DMS114 treated with DMSO at 0.1 percent for 48 hours (cell line): Measurements from ENCODE around the gene CEP104.
"Not testable (repeated sequence)": the region's sequence is repeated elsewhere in the genome, so short reads cannot be mapped to it uniquely, and the experiment has no call there.

Experiments
- DNase-seq: peaks from one replicate; lab custom pipeline; 2025; ENCODE audit not compliant: unreplicated experiment; lab: John Stamatoyannopoulos, UW

Gene CEP104

DNA sequence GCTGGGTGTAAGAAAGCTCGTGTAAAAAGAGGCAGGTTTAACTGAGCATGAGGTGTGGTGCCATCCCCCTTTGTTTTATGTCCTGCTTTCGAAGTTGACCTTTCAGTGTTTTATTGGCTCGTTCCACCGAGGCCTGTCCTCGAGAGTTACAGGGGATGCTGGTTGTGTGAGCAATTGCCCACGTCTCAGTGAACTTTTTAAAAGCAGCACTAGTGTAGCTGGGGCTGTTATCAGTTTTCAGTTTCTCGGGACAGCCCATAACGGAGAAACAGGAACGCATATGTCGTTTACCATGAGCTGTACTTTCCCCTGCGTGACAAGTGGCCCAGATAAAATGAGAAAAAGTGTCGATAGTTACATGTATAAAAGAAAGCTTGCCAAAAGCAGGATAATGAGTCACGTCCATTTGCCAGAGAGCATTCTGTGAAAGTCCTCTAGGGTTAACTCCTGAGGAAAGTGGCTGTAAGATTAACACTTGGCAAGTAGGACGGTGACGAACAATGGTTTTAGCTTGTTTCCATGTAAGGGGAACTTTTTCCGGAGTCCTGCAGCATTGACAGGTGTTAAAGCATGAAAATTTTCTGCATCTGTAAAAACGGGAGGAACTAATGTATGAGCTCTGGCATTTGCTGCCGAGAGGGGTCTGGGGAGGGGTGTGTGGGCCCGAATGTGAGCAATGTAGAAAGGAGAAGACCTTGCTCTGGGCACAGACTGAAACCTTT is 52.9 kb downstream of the CEP104 start:
- no peak for DNase-seq

DNA sequence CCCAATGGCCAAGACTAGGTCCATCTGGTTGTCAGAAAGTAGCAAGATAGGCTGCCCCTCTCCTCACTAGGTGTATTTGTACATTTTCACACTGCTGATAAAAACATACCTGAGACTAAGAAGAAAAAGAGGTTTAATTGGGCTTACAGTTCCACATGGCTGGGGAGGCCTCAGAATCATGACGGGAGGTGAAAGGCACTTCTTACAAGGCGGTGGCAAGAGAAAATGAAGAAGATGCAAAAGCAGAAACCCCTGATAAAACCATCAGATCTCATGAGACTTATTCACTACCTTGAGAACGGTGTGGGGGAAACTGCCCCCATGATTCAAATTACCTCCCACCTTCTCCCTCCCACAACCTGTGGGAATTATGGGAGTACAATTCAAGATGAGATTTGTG is 56.2 kb downstream of the CEP104 start:
- not testable (repeated sequence) for DNase-seq

DNA sequence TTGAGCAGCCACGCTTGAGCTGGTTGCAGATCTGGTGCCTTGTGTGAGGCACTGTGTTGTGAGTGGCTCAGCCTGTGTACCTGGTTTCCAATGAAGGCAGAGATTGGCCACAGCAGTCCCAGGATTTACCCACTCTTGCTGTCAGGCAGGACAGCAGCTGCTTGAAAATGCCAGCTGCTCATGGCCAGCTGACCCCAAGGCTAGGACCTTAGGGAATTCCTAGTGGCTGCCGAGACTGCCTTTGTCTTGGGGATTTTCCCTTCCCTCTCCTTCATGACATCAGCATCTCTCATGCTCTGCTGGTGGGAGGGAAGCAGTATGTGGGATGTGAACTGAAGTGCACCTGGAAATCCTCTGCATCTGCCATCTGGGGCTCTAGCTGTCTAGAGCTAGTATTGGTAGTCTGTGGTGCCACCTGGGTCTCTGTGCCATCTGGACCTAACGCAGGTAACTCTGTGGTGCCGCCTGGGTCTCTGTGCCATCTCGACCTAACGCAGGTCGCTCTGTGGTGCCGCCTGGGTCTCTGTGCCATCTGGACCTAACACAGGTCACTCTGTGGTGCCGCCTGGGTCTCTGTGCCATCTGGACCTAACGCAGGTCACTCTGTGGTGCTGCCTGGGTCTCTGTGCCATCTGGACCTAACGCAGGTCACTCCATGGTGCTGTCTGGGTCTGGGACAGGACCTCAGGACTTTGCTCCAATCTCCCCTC is 56.9 kb downstream of the CEP104 start:
- DNase-seq, result no peak

DNA sequence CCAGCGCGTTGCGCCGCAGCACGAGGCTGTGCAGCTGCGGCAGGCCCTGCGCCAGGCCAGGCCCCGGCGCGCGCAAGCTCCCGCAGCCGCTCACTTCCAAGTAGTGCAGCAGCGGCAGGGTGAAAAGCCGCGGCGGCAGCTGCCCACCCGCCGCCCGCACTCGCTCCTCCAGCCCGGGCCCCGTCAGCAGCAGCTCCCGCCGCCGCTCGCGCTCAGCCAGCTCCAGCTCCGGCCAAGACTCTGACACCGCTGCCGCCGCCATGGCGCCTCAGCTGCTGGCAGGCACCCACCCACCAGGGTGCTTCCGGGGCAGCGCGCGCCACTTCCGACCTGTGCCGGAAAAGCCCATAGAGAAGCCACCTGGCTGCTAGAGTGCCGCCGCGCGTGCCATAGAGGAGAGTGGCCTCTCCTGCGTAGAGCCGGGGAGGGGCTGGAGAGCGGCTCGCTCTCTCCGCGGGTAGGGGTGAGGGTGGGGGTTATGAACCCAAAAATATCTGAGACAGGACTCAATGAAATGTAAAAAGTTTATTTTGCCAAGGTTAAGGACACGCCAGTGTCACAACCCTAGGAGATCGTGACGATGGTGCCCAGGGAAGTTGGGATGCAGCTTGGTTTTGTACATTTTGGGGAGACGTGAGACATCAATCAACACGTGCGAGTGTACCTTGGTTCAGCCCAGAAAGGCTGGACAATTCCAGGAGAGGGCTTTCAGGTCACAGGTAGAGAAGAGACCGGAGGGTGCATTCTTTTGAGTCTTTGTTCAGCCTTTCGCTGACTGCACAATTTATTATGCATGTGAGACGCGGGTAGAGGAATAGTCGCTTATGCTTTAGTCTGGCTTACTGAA is 60.6 kb downstream of the CEP104 start, which contains the start of gene LRRC47:
TSS of gene LRRC47 (minus strand) at position 284 of the 847 bp plus-strand sequence. CDS start at position 262, 22 bp downstream.
- DNase-seq, result peak; percentile 89

DNA sequence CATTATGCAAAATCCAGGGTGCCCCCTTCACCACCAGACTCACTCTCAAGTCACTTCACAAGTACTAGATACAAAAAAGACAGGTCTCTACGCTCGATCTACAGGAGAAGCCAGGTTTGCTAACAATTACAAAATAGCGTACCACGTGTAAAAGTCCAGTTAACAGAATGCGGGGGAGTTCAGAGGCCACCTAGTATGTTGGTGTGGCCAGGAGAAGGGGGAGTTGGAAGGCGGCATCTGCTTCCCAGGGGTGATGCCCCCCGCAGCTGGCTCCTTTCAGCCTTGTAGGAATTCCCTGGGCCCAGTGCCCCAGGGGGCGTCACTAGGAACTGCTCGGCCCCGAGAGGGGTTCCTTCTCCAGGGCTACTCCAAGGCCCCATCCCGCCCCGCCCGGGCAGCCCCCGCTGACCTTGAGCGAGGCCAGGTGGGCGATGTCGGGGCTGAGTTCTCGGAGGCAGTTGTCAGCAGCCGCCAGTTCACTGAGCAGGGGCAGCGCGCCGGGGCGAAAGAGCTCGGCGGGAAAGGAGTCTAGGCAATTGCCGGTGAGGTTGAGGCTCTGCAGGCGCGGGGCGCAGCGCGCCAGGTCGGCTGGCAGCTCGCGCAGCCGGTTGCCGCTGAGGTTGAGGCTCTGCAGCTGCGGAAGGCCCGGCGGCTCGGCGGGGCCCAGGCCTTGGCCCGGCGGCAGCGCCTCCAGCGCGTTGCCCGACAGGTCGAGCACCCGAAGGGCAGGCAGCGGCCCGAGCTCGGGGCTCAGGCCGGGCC is 61.4 kb downstream of the CEP104 start:
- no peak for DNase-seq

DNA sequence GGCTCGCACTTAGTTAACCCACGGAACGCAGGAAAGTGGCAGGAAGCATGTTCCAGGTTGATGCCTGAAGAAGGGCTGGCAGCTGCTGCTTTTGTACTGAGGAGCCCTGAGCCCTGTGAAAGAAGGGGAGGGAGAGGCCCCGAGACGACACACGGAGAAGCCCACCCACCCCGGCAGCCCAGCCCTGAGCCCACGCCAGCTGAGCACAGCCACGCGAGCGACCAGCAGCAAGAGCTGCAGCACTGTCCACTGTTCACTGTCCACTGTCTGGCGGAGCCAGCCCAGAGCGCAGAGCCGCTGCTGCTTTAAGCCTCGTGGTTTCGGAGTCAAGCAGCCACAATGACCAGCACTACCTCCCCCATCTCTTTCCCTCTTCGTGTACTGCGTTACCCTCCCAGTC is 66.1 kb downstream of the CEP104 start:
- DNase-seq, result no peak

DNA sequence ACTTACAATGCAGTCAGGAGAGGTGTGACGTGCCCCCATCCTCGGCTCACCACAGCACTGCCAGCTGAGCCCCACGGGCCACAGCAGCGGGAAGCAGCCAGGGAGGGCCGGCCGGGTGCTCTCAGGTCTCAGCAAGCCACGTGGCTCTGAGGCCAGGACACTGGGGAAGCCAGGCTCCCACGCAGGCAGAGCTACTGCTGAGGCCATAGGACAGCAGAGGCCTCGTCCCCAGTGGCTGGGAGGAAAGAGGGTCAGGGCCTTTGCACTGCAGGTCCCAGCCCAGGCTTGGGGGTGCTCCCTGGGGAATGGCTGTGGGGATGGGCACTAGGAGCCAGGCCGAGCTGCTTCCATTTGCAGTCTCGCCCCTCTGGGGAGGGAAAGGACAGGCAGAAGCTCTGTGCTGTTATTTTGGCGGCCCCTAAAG is 66.5 kb downstream of the CEP104 start:
- no peak for DNase-seq

DNA sequence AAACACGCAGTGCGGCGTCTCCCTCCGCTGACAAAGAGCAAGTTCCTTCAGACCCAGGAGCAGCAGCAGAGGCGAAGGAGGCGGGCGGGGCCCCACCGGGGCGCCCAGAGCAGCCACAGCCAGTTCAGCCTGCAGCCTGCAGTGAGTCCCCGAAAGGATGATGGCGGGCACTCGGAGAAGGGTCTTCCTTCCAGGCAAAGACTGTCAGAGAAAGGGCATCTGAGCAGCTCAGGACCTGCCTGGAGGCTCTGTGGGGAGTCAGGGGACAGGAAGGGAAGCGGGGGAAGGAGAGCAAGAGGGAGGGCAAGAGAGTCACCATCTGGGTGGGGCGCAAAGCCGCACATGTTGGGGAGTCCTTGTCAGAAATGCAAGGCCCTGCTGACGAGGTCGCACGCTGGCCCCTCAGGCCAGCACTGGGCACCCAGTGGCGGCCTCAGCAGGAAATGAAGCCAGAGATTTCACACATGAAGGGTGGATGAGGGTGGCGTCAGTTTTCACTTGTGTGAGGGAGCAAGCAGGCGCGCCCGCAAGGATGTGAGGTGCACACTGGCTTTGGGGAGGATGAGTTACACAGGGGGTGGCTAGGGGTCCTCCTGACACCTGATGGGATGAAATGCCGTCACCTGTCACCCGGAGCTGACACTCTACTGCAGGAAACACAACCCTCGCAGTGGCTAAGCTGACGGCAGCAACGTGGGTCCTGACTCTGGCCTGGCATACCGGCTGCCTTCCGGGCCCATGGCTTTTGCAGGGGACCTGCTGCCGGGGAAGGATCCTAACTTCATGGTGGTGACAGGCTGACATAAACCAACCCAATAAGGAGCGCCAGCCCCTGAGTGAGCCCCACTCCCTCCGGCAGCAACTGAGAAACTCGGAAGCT is 67.3 kb downstream of the CEP104 start:
- no peak for DNase-seq

DNA sequence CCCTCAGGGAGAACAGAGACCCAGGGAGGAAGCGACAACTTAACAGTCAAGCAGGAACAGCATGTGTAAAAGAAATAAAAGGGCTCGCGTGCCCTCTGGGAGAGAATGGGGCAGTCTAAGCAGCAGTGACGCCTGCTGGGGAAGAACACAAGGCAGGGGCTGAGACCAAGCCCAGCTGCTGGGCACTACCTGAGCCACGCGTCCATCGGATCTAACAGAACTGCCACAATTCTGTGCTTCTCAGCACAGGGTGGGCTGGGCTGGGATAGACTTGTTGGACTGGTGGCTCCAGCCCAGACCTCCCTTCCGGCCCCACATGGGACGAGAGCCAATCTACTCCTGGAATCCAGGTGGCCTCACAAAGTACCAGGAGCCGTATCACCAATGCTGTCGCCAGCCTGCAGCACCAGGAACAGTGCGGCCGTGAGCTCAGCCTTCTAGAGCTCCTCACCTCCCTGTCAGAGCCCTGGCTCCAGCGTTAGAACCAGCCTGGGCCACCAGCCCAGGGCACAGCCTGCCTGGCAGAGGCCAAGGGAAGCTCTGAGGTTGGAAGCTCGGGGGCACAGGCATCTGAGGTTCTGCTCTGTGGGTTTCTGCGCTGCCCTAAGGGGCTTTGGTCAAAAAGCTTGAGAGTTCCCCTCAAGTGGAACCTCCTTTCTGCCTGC is 68.1 kb downstream of the CEP104 start:
- DNase-seq, result no peak

DNA sequence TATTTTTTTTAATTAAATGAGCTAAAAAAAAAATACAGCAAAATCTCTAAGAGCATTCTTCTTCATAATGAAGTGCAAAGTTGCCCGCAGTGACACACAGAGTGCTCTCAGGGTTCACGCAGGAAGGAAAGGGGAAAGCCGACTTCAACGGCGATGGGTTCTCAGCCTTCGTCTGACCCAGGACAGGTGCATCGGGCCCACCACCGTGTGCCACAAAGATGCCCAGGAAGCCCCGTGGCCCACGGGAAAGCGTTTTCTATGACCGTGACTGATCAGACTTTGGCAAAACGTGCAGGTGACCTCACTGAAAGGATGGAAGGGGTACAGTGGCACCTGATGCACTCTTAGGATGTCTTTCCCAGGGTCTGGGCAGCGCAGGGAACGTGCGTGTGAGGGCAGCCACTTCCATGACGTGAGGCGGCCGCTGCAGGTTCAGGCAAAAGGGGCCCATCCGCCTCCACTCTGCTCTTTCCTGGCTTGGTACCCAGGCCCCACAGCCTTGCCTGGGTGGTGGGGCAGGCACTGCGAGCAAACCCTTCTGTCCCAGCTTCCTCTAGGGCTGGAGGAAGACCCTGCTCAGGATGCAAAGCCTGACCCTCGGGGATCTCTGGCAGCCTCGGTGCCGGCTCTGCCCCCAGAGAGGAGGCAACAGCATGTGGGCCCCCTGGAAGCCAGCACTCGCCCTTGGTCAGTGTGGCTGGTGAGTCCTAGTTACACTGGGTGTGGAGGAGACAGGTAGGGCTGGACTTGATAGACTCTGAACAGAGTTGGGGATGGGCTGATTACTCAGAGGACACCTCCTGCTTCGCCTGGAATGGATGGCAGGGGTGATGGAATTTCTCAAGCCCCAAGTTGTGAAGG is 69.0 kb downstream of the CEP104 start:
- no peak for DNase-seq

DNA sequence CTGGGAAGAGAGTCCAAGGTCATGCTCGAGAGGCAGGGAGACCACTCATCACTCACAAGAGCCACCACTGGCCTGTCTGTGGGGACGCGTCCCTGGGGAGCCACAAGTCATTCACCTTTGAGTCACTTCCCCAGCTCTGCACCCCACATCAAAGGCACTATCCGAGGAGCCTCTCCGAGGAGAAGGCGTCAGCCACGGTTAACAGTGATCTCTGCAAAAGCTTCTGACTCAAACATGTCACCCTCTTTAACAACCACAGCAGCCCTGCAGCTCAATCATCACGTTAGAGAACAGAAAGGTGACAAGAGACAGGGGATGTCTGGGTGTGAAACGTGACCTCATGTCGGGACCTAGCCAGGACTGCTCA is 69.7 kb downstream of the CEP104 start:
- DNase-seq, result no peak

DNA sequence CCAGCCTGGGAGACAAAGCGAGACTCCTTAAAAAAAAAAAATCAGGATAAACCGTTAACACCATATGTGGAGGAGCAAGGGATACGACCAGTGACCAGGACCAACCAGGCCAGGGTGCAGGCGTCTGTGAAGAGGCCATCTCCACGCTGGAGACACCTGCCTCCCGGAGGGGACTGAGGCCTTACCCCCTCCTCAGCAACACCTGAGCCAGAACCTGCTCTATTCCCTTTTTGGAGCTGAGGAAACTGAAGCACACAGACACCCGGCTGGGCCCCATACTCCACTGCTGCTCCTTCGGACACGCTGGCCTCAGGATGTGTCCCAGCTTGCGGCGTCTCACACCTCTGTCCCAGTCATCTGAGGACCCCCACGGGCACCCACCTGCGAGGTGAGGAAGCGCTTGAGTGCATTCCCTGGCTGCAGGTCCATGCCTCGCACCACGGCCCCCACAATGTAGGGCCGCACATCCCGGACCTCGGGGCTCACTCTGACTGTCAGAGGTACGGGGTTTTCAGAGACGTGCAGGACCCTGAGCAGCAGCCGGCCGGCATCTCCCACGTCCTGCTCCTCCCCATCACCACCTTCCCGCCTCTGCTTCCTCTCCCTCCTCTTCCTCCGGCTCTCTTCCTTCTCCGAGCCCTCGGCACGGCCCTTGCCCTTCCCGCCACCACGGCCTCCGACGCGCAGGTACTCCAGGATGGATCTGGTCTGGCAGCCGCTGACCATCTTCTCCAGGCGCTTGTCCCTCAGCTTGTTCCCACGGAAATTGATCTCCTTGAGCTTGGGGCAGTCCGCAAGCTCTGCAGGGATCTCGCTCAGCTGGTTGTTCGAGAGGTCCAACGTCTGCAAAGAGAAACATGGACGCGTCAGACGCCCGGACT is 70.3 kb downstream of the CEP104 start:
- no peak for DNase-seq

DNA sequence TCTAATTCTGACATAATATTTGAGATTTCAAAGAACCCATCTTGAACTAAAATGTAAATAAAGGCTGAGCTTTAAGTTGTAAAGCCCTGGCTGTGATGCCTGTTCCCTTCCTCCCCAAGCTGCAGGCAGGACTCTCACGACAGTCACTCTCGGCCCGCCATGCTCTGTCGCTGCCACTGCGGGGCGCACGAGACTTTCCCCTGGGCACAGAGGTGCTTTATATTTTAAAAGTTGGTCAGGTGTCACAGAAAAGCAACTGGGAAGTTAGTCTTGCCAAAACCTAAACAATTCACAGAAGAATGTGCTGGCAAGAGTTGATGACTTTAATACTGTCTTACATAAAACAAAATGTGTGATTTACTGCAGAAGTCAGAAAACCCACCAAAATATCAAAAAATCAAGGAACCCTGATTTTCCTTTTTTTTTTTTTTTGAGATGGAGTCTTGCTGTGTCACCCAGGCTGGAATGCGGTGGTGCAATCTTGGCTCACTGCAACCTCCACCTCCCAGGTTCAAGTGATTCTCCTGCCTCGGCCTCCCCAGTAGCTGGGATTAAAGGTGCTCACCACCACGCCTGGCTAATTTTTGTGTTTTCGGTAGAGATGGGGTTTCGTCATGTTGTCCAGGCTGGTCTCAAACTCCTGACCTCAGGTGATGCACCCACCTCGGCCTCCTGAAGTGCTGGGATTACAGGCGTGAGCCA is 71.4 kb downstream of the CEP104 start:
- DNase-seq, result no peak

DNA sequence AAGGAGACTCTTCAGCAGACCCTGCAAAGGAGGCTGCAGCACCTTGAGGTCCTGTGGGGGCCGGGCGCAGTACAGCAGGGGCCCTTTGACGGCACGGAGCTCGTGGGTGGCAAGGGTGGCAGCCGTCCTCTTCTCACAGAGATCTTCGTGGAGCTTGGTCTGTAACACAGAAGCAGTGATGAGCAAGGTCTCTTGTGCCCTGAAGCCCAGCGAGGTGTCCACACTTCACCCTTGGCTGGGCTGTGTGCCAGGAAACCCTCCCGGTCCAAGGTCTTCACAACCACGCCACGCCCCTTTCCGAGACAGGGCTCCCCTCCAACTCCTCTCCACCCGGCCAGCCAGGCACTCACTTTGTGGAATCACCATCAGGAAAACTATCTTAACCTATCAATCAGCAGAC is 72.0 kb downstream of the CEP104 start:
- DNase-seq, result no peak

DNA sequence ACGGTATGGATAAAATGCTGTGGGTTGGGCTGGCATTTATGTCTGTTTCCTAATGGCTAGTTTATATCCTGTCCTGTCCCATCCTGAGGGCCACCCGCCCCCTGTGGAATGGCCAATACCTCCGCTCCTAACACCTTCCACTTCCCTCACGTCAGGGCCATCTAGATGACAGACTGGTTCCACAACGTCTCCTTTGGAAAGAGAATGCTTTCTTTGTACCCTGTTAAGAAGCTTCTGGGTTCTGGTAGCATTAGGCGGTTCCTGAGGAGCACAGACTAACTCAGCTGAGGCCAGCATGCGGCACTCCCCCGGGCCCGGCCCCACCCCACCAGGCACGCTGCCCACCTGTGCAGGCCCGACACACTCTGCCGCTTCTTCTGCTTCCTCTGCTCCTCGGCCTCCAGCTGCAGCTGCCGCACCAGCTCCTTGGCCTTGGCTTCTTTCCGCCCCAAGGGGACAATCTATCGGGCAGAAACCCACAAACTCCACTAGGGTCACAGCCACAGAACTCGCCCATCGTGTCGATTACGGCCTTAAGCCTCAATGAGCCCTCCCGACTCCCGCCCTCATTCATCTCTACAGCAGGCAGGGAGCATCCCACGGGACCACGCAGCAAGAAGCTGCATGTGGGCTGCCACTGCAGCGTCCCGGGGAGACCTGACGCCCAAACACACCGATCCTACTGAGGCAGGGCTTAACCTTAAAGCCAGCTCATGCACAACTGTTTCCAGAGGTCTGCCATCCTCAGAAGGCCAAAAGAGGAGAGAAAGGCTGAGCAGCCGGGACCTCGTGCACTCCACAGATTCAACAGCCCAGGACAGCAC is 73.1 kb downstream of the CEP104 start:
- no peak for DNase-seq

DNA sequence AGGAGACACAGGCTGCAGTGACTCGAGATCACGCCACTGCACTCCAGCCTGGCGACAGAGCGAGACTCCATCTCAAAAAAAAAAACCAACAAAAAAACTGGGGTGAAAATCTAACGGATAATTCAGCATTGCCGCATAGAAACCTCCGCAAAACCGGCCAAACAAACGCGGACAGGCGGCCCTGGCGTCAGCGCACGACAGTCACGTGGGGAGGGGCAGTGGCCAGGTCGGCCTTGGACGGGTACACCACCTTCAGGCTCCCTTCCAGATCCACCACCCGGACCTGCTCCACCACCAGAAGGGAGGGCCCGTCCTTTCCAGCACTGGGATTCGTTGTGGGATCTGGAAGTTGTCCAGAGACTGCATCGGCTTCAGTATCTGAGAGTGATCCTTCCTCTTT is 76.1 kb downstream of the CEP104 start:
- no peak for DNase-seq
